ENCODE measurements around the gene AKAP8L.

Gene AKAP8L

GRCh38 chr19:15448778-15449619 lies 30.2 kb upstream of the AKAP8L start:
- no peak for DNase-seq

GRCh38 chr19:15448044-15448777 lies 29.4 kb upstream of the AKAP8L start:
- DNase-seq, result no peak

DNA sequence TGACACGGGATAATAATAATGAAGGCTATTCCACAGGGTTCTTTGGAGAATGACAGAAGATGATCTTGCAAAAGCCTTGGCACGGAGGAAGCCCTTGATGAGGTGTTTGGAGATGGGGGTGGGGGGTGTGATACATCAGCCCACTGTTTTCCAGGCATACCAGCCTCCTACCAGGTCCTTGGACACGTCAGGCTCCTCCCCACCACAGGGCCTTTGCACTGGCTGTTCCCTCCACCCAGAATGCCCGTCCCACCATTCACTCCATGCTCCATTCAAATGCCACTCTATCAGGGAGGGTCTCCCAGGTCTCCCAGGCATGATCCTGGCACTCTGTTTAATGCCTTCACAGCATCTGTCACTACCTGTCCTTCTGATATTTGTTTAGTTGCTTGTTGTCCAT lies 28.3 kb upstream of the AKAP8L start:
- DNase-seq, result no peak

- DNase-seq, result no peak
Measured at GRCh38 chr19:15445807-15446376, 27.1 kb upstream of the AKAP8L start.

GRCh38 chr19:15445227-15445605 lies 26.4 kb upstream of the AKAP8L start:
- no peak for DNase-seq

- no peak for DNase-seq
Measured at GRCh38 chr19:15444505-15445226, 25.9 kb upstream of the AKAP8L start.

DNA sequence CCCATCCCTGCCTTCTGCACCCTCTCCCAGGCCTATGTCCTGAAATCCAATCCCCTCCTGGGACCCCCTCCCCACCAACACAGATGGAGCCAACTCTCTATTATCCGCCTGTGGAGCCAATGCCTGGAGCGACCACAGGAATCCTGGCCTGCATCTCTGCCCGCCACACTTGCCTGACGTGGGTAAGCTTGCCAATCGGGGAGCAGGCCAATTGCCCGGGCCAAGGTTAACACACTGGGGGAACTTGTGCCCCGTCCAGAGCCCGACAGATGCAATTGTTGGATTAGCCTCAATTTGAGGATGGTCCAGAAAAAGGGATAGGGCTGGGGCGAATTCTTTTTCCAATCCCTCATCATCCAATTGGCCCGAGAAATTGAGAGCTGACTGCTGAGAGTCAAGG lies 25.1 kb upstream of the AKAP8L start:
- DNase-seq, result no peak

- DNase-seq, result no peak
Measured at GRCh38 chr19:15443325-15443724, 24.5 kb upstream of the AKAP8L start.

DNA sequence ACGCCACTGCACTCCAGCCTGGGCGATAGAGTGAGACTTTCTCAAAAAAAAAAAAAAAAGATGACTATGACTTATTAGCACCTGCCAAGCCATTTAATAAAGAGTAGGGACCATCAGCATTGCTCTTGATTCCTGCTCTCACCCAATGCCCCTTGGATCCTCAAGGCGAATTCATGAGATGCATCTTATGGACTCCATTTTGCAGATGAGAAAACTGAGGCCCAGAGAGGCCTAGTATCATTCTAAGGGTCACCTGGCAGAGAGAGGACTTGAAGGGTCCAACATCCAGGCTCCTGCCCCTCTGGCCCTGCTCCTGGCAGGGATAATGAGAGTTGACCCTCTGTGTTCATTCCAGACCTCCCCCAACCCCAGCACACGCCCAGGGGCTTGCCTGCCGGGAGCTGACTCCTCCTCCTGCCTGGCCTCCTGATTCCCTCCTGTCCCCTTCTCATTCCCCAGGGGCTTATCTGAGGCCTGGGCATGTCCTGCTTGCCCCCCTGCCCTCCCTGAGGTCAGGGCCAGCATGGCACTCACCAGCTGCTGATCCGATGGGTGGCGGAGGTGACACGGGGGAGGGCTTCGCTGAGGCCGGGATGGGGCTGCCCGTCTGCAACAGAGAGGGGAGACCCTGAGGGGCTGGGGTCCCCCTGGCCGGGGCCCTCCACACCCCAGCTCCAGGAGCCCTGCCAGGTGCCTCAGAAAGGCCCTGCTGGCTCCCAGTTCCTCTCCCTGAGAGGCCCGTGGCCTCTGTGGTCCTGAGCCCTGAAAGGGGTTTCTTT lies 23.5 kb upstream of the AKAP8L start:
- no peak for DNase-seq

- DNase-seq, result no peak
Measured at GRCh38 chr19:15441317-15441716, 22.5 kb upstream of the AKAP8L start.

GRCh38 chr19:15439821-15440641 lies 21.2 kb upstream of the AKAP8L start:
- no peak for DNase-seq

DNA sequence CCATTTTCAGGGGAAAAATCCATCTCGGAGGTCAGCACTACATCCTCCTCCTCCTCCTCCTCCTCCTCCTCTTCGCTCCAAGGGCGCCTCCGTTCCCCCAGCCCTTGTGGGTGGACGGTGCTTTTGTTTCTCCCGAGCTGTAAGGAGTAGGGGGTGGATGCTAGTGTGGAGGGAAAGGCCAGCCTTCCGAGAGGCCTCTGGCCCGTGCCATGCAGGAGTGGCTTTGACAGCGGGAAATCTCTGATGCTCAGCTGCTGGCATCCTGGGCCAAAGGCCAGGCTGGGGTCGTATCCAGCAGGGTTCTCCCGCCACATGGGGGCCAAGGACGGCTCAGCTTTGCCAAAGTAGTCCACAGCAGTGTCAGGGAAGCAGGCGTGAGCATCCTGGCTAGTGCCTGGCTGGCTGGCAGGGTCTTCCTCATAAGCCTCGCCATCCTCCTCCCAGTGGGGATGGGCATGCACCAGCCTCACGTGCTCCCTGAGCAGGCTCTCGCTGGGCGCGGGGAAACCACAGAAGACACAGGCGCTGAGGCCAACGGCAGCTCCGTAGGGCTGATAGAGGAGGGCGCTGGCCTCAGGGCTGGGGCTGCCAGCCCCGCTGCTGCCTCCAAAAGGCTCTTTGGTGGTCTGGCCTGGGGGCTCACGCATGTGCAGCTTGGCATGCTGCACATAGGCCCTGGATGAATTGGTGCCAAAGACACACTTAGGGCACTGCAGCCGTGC lies 20.5 kb upstream of the AKAP8L start:
- no peak for DNase-seq

DNA sequence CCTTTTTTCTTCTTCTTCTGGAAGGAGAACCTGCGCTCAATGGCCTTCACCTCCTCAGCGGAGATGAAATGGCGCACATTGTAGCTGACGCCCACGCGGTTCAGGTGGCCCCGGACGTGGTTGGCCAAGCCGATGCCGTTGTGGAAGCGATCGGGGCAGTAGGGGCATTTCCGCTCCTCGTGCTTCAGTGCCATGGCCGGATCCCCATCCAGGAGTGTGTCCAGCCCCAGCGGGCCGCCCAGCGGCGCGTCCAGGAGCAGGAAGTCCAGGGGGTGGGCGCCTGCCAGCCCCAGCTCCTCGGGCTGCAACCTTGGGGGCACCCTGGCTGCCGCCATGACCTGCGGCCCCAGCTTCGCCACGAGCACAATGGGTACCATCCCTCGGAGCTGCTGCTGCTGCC lies 19.8 kb upstream of the AKAP8L start:
- no peak for DNase-seq

- no peak for DNase-seq
Measured at GRCh38 chr19:15438124-15438496, 19.3 kb upstream of the AKAP8L start.

GRCh38 chr19:15437355-15438123 lies 18.8 kb upstream of the AKAP8L start:
- peak; percentile 44 for DNase-seq

- DNase-seq, result no peak
Measured at GRCh38 chr19:15436826-15437110, 18.0 kb upstream of the AKAP8L start.

DNA sequence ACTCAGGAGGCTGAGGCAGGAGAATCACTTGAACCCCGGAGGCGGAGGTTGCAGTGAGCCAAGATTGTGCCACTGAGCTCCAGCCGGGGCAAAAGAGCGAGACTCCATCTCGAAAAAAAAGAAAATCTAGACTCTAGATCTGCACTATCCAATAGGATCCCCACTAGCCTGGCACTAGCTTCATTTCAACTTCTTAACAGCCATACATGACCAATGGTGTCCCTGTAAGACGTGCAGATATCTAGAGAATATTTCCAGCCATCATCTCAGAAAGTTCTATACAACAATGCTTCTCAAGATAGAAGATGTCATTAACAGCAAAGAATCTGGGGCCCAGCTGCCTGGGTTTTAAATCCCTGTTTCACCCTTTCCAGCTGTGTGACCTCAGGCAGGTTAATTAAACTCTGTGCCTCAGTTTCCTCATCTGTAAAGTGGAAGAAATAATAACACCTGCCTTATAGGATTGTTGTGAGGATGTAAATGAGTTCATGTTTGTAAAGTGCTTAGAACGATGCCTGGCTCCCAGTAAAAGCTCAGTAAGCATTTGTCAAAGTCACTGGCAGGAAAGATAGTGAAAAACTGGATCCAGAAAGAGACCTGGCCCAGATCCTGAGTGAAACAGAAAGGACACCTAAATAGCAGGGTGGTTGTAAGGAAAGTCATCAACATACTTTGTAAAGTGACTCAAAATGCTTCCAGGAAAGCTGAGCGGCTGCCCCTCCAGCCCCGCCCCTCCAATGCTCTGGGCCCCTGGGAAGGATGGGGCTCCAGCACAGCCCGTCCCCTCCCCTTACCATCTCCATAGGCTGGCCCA lies 17.4 kb upstream of the AKAP8L start:
- DNase-seq, result no peak

GRCh38 chr19:15433519-15434069 lies 14.8 kb upstream of the AKAP8L start:
- no peak for DNase-seq
